GM19240 (cell line): Measurements from ENCODE around the gene TRMT112.
A peak's percentile ranks its signal among the peaks of the same experiment; 100 is the strongest.

Source experiments
- DNase-seq: peaks from one replicate; pipeline ENCODE4 v3.0.0; 2011; ENCODE audit warnings: low spot score; ENCODE audit not compliant: insufficient read length

Gene TRMT112

GRCh38 chr11:64351136-64351631, 33.8 kb upstream of the TRMT112 start:
- DNase-seq, result no peak

DNA sequence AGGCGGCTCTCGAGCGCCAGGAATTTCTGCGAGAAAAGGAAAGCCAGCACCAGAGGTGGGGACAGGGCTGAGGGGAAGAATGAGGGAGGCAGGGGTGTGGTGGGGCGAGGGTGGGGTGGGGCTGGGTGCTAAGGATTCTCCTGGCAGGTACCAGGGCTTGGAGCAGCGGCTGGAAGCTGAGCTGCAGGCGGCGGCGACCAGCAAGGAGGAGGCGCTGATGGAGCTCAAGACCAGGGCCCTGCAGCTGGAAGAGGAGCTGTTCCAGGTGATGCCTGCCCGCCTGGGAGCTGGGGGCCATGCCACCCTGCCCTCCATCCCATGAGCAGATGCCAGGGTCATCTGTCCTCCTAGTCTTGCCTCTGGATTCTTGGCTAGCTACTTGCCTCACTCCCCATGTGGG, 32.0 kb upstream of the TRMT112 start:
- DNase-seq, result no peak

GRCh38 chr11:64349025-64349387, 31.6 kb upstream of the TRMT112 start:
- no peak for DNase-seq

- no peak for DNase-seq
Observed at GRCh38 chr11:64348383-64349024, 31.1 kb upstream of the TRMT112 start.

DNA sequence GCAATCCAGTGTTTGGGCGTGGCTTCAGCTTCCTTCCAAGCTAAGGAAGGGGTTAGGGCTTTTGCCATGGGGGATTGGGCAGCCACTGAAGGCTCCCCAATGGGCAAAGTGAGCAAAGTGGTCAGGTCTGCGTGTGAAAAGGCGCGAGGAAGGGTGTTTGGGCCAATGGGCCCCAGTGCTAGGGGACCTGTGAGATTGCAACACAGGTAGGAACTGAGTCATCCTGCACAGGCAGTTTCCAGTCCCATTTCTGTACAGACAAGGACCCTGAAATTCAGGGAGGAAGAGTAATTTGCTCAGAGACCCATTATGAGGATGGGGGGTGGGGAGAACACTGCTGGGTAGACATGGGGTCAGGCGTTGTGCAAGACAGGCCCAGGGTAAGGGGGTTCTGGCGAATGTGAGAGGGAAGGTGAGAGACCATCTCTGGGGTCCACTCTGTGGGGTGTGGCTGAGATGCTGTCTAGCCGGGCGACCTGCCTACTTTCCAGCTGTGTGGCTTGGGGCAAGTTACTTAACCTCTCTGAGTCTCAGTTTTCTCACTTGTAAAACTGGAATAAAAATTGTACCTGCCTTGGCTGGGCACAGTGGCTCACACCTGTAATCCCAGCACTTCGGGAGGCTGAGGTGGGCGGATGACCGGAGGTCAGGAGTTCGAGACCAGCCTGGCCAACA, 30.0 kb upstream of the TRMT112 start:
- DNase-seq, result no peak

DNA sequence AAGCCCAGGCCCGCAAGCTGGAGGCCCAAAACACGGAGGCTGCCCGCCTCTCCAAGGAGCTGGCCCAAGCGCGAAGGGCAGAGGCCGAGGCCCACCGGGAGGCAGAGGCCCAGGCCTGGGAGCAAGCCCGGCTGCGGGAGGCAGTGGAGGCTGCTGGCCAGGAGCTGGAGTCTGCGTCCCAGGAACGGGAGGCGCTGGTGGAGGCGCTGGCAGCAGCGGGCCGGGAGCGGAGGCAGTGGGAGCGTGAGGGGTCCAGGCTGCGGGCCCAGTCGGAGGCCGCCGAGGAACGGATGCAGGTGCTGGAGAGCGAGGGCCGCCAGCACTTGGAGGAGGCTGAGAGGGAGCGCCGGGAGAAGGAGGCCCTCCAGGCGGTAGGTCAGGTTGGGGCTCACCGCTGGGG, 27.4 kb upstream of the TRMT112 start:
- no peak for DNase-seq

DNA sequence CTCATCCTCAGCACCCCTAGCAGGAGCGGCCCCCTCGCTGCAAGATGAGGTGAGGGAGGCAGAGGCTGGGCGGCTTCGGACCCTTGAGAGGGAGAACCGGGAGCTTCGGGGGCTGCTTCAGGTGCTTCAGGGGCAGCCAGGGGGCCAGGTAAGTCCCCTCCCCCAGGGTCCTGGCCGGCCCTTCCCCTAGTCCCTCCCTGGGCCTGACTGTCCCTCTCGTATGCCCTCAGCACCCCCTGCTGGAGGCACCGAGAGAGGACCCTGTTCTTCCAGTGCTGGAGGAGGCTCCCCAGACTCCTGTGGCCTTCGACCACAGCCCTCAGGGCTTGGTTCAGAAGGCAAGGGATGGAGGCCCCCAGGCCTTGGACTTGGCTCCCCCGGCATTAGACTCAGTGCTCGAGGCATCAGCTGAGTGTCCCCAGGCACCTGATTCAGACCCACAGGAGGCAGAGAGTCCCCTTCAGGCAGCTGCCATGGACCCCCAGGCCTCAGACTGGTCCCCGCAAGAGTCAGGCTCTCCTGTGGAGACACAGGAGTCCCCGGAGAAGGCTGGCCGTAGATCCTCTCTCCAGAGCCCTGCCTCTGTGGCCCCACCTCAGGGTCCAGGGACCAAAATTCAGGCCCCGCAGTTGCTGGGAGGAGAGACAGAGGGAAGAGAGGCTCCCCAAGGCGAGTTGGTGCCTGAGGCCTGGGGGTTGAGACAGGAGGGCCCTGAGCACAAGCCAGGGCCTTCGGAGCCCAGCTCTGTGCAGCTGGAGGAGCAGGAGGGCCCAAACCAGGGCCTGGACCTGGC, 26.6 kb upstream of the TRMT112 start:
- DNase-seq, result no peak

- DNase-seq, result no peak
Observed at GRCh38 chr11:64342869-64343745, 25.7 kb upstream of the TRMT112 start.

DNA sequence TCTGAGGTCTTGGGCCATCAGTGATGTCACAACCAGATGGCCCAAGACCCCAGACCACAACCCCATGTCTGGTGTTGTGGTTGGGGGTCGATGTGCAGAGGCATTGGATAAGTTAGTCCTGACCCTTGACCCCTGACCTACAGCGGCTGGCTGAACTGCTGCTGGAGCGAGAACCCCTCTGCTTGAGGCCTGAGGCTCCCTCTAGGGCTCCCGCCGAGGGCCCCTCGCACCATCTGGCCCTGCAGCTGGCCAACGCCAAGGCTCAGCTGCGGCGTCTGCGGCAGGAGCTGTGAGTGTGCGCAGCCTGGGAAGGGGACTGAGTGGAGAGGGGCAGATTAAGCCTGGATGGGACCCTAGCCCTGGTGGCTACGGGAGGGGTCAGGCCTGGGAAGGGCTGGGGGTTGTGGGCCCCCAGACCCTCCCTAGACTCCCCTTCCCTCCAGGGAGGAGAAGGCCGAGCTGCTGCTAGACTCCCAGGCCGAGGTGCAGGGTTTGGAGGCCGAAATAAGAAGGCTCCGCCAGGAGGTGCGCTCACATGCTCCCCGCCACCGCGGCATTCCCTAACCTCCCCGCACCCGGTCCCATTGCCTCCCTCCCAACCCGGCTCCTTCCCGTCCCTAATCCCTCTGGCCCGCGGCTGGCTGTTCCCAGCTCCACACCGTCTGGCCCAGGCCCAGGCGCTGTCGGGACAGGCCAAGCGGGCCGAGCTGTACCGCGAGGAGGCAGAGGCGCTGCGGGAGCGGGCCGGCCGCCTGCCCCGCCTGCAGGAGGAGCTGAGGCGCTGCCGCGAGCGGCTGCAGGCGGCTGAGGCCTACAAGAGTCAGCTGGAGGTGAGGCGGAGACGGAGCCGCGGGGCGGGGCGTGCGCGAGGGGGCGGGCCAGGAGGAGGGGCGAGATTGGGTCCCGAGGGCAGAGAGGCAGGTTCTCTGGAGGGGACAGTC, 24.8 kb upstream of the TRMT112 start:
- DNase-seq, result peak; percentile 96

- DNase-seq, result no peak
Observed at GRCh38 chr11:64341429-64341828, 24.1 kb upstream of the TRMT112 start.

GRCh38 chr11:64340671-64341335, 23.4 kb upstream of the TRMT112 start:
- no peak for DNase-seq

GRCh38 chr11:64339754-64340408, 22.5 kb upstream of the TRMT112 start, which contains the start of gene CCDC88B:
Gene CCDC88B (plus strand): TSS chr11:64340204. CDS start chr11:64340267, 63 bp downstream.
- DNase-seq, result peak; percentile 92

DNA sequence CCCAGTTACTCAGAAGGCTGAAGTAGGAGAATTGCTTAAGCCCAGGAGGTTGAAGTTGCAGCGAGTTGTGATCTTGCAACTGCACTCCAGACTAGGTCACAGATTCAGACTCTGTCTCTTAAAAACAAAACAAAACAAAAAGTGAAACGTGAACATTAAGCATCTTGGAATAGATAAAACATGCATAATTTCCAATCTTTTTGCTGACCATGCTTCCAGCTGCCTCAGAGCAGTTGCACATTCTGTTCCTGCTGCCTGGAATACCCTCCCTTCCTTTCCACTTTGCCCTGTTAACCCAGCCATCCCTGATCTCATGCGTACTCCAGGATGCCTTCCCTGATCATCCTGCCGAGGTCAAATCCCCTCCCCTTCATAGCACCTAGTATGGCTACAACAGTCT, 21.9 kb upstream of the TRMT112 start:
- no peak for DNase-seq

DNA sequence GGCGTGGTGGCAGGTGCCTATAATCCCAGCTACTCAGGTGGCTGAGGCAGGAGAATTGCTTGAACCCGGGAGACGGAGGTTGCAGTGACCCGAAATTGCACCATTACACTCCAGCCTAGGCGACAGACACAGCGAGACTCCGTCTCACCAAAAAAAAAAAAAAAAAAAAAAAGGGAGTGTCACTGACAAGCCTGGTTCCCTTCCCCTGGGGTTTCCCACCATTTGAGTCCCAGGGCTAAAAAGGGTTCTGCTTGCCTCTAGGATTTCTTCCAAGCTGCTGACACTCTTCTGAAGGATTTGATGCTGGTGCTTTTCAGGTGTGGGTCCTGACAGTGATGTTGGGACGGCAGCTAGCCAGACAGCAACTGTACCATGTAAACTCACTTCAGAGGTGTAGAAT, 21.4 kb upstream of the TRMT112 start:
- DNase-seq, result no peak

DNA sequence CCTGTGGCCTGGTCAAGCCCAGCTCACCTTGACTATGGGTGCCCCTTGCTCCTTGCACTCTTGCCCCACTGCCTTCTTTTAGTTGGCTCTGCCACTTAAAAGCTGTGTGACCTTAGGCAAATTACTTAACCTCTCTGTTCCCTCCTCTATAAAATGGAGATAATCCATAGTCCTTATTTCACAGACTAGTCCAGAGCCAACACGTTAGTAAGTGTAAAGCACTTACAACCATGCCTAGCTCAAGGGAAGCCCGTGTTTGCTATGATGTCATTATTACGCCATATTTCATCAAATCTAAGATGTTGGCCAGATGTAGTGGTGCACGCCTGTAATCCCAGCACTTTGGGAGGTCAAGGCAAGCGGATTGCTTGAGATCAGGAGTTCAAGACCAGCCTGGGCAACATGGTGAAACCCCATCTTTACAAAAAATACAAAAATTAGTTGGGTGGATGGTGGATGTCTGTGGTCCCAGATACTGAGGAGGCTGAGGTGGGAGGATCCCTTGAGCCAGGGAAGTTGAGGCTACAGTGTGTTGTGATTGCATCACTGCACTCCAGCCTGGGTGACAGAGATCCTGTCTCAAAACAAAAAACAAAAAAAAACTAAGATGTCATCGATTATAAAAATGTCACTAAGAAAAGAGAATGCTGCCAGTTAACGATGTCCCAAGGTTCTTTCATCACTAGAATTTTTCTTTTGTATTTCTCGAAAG, 20.3 kb upstream of the TRMT112 start:
- DNase-seq, result no peak

GRCh38 chr11:64334764-64335735, 17.7 kb upstream of the TRMT112 start:
- DNase-seq, result peak; percentile 85

GRCh38 chr11:64333556-64333955, 16.2 kb upstream of the TRMT112 start:
- no peak for DNase-seq
